HG03064 (cell line): Measurements from ENCODE around the gene NOP53.
"Not testable (repeated sequence)": the region's sequence is repeated elsewhere in the genome, so short reads cannot be mapped to it uniquely, and the experiment has no call there.

Experiments
- ATAC-seq: cut with Tn5 transposase; IDR thresholded peaks from one replicate; pipeline ENCODE4 v1.9.1; 2021; ENCODE audit warnings: low read depth; ENCODE audit not compliant: unreplicated experiment

The NOP53 gene

GRCh38 chr19:47716270-47716937 is 28.9 kb upstream of the NOP53 start:
- no peak for ATAC-seq

GRCh38 chr19:47718415-47719046 is 26.8 kb upstream of the NOP53 start:
- ATAC-seq: not testable (repeated sequence)

GRCh38 chr19:47719047-47719859 is 26.1 kb upstream of the NOP53 start:
- ATAC-seq: no peak

- no peak for ATAC-seq
Observed at GRCh38 chr19:47720669-47721422, 24.5 kb upstream of the NOP53 start.

GRCh38 chr19:47723581-47723940 is 21.8 kb upstream of the NOP53 start:
- ATAC-seq: no peak

DNA sequence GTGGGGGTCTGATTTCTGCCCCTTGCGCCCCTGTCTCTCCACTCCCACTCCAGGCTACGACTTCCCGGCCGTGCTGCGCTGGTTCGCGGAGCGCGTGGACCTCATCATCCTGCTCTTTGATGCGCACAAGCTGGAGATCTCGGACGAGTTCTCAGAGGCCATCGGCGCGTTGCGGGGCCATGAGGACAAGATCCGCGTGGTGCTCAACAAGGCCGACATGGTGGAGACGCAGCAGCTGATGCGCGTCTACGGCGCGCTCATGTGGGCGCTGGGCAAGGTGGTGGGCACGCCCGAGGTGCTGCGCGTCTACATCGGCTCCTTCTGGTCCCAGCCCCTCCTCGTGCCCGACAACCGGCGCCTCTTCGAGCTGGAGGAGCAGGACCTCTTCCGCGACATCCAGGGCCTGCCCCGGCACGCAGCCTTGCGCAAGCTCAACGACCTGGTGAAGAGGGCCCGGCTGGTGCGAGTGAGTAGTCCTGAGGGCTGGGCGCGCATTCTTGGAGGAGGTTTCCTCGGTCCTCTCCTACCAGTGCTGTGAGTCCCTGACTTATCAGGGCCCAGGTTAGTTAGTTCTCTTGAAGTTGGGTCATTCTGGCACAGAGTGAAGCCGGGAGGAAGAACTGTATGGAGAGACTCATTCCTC is 19.5 kb upstream of the NOP53 start:
- no peak for ATAC-seq

DNA sequence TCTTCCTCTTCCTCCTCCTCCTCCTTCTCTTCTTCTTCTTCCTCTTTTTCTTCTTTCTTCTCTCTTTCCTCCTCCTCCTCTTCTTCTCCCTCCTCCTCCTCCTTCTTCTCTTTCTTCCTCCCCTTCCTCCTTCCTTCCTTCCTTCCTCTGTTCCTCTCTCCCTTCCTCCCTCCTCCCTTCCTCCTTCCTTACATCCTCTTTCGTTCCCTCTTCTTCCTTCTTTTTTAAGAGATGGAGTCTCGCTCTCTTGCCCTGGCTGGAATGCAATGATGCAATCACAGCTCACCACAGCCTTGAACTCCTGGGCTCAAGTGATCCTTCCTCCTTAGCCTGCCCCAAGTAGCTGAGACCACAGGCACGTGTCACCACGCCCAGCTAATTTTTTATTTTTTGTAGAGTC is 18.9 kb upstream of the NOP53 start:
- no peak for ATAC-seq

GRCh38 chr19:47728295-47728694 is 17.1 kb upstream of the NOP53 start:
- not testable (repeated sequence) for ATAC-seq

GRCh38 chr19:47729468-47729798 is 15.9 kb upstream of the NOP53 start:
- ATAC-seq: no peak

GRCh38 chr19:47729799-47730520 is 15.4 kb upstream of the NOP53 start:
- no peak for ATAC-seq

- no peak for ATAC-seq
Observed at GRCh38 chr19:47730521-47730889, 14.8 kb upstream of the NOP53 start.

- no peak for ATAC-seq
Observed at GRCh38 chr19:47730910-47731309, 14.4 kb upstream of the NOP53 start.

GRCh38 chr19:47735131-47735530 is 10.2 kb upstream of the NOP53 start:
- ATAC-seq: no peak

GRCh38 chr19:47740866-47741519 is 4.4 kb upstream of the NOP53 start:
- no peak for ATAC-seq

GRCh38 chr19:47741544-47742140 is 3.7 kb upstream of the NOP53 start:
- no peak for ATAC-seq

DNA sequence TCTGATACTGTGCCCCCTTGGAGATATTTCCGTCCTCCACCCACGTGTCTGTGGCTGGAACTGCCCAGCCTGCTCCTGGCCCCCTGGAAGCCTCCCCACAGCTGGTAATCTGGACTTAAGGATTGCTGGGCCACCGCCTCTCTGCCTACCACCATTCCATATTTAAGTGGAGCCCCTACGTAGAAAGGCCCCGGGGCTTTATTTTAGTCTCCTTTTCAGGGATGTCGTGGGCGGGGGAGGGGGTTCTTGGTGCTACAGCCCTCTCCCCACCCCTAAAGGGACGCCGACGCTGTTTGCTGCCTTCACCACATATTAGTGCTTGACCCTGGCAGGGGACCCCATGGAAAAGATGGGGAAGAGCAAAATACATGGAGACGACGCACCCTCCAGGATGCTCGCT is 2.7 kb upstream of the NOP53 start:
- ATAC-seq: no peak

DNA sequence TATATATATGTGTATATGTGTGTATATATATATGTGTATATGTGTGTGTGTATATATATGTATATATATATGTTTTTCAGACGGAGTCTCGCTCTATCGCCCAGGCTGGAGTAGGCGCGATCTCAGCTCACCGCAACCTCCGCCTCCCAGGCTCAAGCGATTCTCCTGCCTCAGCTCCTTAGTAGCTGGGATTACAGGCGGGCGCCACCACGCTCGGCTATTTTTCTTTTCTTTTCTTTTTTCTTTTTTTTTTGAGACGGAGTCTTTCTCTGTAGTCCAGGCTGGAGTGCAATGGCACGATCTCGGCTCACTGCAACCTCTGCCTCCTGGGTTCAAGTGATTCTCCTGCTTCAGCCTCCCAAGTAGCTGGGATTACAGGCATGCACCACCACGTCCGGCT is 783 bp downstream of the NOP53 start:
- ATAC-seq: not testable (repeated sequence)

DNA sequence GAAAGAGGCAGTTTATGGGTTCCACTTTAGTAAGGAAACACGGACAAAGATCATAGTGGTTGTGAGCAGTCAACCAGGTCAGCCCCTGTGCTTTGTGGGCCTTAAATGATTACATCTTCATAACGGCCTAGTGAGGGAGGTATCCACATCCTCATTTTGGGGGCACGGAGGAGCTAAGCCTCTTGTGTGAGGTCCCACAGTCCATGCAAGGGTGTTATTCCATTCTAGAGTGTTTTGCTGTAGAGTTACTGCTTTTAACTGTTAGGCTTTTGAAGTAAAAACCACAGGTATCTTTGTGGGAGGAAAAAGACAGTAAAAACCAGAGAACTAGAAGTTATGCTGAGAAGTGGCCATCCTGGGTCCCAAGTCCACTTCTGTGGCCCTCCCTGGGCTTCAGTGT is 4.0 kb downstream of the NOP53 start:
- ATAC-seq: no peak

DNA sequence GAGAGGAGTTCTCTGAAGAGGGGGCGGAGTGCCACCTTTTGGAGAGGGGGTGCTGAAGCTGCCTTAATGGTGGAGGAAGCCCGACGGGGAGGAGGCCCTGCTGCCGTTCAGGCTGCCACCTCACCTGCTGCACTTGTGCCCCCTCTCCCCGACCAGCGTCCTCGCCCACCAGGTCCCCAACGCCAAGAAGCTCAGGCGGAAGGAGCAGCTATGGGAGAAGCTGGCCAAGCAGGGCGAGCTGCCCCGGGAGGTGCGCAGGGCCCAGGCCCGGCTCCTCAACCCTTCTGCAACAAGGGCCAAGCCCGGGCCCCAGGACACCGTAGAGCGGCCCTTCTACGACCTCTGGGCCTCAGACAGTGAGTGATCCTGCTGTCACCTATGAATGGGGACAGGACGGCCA is 5.4 kb downstream of the NOP53 start:
- no peak for ATAC-seq
